ENCODE data around the gene PARM1. TPM values are rescaled to one million over a fixed set of nuclear protein-coding genes. Genes with fewer than 3 reads are reported as not detected.

PARM1 gene
- total RNA-seq, 1 donor: 1.0 TPM

- H3K27me3 ChIP-seq (ENCODE audit: insufficient read depth, low read length): no peaks in the 10 kb centered on the region
- no peak overlapping the region for H3K4me3 ChIP-seq (ENCODE audit: low read length)
- H3K4me1 ChIP-seq (ENCODE audit: insufficient read depth, low read length): no peaks in the 10 kb centered on the region
- H3K9me3 ChIP-seq (ENCODE audit: low read depth, low read length): no peaks in the 10 kb centered on the region
Measured at GRCh38 chr4:75048208-75048879, 115.4 kb downstream of the PARM1 start.

GRCh38 chr4:75051431-75051830 is 118.5 kb downstream of the PARM1 start:
- no peaks in the 10 kb centered on the region for H3K4me1 ChIP-seq (ENCODE audit: insufficient read depth, low read length)
- no peak overlapping the region for H3K4me3 ChIP-seq (ENCODE audit: low read length)
- no peaks in the 10 kb centered on the region for H3K27me3 ChIP-seq (ENCODE audit: insufficient read depth, low read length)
- no peaks in the 10 kb centered on the region for H3K9me3 ChIP-seq (ENCODE audit: low read depth, low read length)

GRCh38 chr4:75053352-75053751 is 120.4 kb downstream of the PARM1 start:
- H3K4me1 ChIP-seq (ENCODE audit: insufficient read depth, low read length): no peaks in the 10 kb centered on the region
- no peaks in the 10 kb centered on the region for H3K9me3 ChIP-seq (ENCODE audit: low read depth, low read length)

GRCh38 chr4:75054078-75054477 is 121.2 kb downstream of the PARM1 start:
- H3K27me3 ChIP-seq (ENCODE audit: insufficient read depth, low read length): no peaks in the 10 kb centered on the region
- no peaks in the 10 kb centered on the region for H3K9me3 ChIP-seq (ENCODE audit: low read depth, low read length)
- H3K4me1 ChIP-seq (ENCODE audit: insufficient read depth, low read length): no peaks in the 10 kb centered on the region
- H3K4me3 ChIP-seq (ENCODE audit: low read length): no peak overlapping the region

More at GRCh38 chr4:75053352-75053751, 120.4 kb downstream of the PARM1 start:
- H3K4me3 ChIP-seq (ENCODE audit: low read length): no peak overlapping the region
- H3K27me3 ChIP-seq (ENCODE audit: insufficient read depth, low read length): no peaks in the 10 kb centered on the region

- Histone ChIP-seq H3K27me3 (ENCODE audit: insufficient read depth, low read length) (no peaks in the 10 kb centered on the region), H3K4me3 (ENCODE audit: low read length) (no peak overlapping the region), H3K9me3 (ENCODE audit: low read depth, low read length) (no peaks in the 10 kb centered on the region), H3K4me1 (ENCODE audit: insufficient read depth, low read length) (no peaks in the 10 kb centered on the region)
Measured at GRCh38 chr4:75056277-75056676, 123.4 kb downstream of the PARM1 start.

- no peaks in the 10 kb centered on the region for H3K27me3 ChIP-seq (ENCODE audit: insufficient read depth, low read length)
- no peak overlapping the region for H3K4me3 ChIP-seq (ENCODE audit: low read length)
- H3K9me3 ChIP-seq (ENCODE audit: low read depth, low read length): no peaks in the 10 kb centered on the region
- no peaks in the 10 kb centered on the region for H3K4me1 ChIP-seq (ENCODE audit: insufficient read depth, low read length)
Measured at GRCh38 chr4:75057369-75057768, 124.5 kb downstream of the PARM1 start.

- no peaks in the 10 kb centered on the region for H3K27me3 ChIP-seq (ENCODE audit: insufficient read depth, low read length)
- no peaks in the 10 kb centered on the region for H3K4me1 ChIP-seq (ENCODE audit: insufficient read depth, low read length)
- no peaks in the 10 kb centered on the region for H3K9me3 ChIP-seq (ENCODE audit: low read depth, low read length)
- no peak overlapping the region for H3K4me3 ChIP-seq (ENCODE audit: low read length)
Measured at GRCh38 chr4:75058486-75058885, 125.6 kb downstream of the PARM1 start.

- H3K4me3 ChIP-seq (ENCODE audit: low read length): no peak overlapping the region
- no peaks in the 10 kb centered on the region for H3K4me1 ChIP-seq (ENCODE audit: insufficient read depth, low read length)
- no peaks in the 10 kb centered on the region for H3K9me3 ChIP-seq (ENCODE audit: low read depth, low read length)
- no peaks in the 10 kb centered on the region for H3K27me3 ChIP-seq (ENCODE audit: insufficient read depth, low read length)
Measured at GRCh38 chr4:75063433-75063832, 130.5 kb downstream of the PARM1 start.

- no peaks in the 10 kb centered on the region for H3K27me3 ChIP-seq (ENCODE audit: insufficient read depth, low read length)
- H3K4me3 ChIP-seq (ENCODE audit: low read length): no peak overlapping the region
- H3K4me1 ChIP-seq (ENCODE audit: insufficient read depth, low read length): no peaks in the 10 kb centered on the region
- no peaks in the 10 kb centered on the region for H3K9me3 ChIP-seq (ENCODE audit: low read depth, low read length)
Measured at GRCh38 chr4:75065909-75066308, 133.0 kb downstream of the PARM1 start.

GRCh38 chr4:75069493-75070074 is 136.7 kb downstream of the PARM1 start:
- H3K4me3 ChIP-seq (ENCODE audit: low read length): no peak overlapping the region
- no peaks in the 10 kb centered on the region for H3K4me1 ChIP-seq (ENCODE audit: insufficient read depth, low read length)
- H3K9me3 ChIP-seq (ENCODE audit: low read depth, low read length): no peaks in the 10 kb centered on the region
- no peaks in the 10 kb centered on the region for H3K27me3 ChIP-seq (ENCODE audit: insufficient read depth, low read length)

- Histone ChIP-seq H3K4me1 (ENCODE audit: insufficient read depth, low read length) (no peaks in the 10 kb centered on the region), H3K27me3 (ENCODE audit: insufficient read depth, low read length) (no peaks in the 10 kb centered on the region), H3K9me3 (ENCODE audit: low read depth, low read length) (no peaks in the 10 kb centered on the region), H3K4me3 (ENCODE audit: low read length) (no peak overlapping the region)
Measured at GRCh38 chr4:75071317-75071716, 138.4 kb downstream of the PARM1 start.

- Histone ChIP-seq H3K27me3 (ENCODE audit: insufficient read depth, low read length) (no peaks in the 10 kb centered on the region), H3K9me3 (ENCODE audit: low read depth, low read length) (no peaks in the 10 kb centered on the region), H3K4me3 (ENCODE audit: low read length) (no peak overlapping the region), H3K4me1 (ENCODE audit: insufficient read depth, low read length) (no peaks in the 10 kb centered on the region)
Measured at GRCh38 chr4:75080888-75081287, 148.0 kb downstream of the PARM1 start.

GRCh38 chr4:75081561-75081960 is 148.6 kb downstream of the PARM1 start:
- no peak overlapping the region for H3K4me3 ChIP-seq (ENCODE audit: low read length)
- H3K4me1 ChIP-seq (ENCODE audit: insufficient read depth, low read length): no peaks in the 10 kb centered on the region
- H3K27me3 ChIP-seq (ENCODE audit: insufficient read depth, low read length): no peaks in the 10 kb centered on the region
- H3K9me3 ChIP-seq (ENCODE audit: low read depth, low read length): no peaks in the 10 kb centered on the region

- Histone ChIP-seq H3K4me3 (ENCODE audit: low read length) (no peak overlapping the region), H3K9me3 (ENCODE audit: low read depth, low read length) (no peaks in the 10 kb centered on the region), H3K4me1 (ENCODE audit: insufficient read depth, low read length) (no peaks in the 10 kb centered on the region), H3K27me3 (ENCODE audit: insufficient read depth, low read length) (no peaks in the 10 kb centered on the region)
Measured at GRCh38 chr4:75087416-75087815, 154.5 kb downstream of the PARM1 start.

GRCh38 chr4:75087865-75088264 is 154.9 kb downstream of the PARM1 start:
- H3K27me3 ChIP-seq (ENCODE audit: insufficient read depth, low read length): no peaks in the 10 kb centered on the region
- no peak overlapping the region for H3K4me3 ChIP-seq (ENCODE audit: low read length)
- no peaks in the 10 kb centered on the region for H3K4me1 ChIP-seq (ENCODE audit: insufficient read depth, low read length)
- H3K9me3 ChIP-seq (ENCODE audit: low read depth, low read length): no peaks in the 10 kb centered on the region

GRCh38 chr4:75089206-75089605 is 156.3 kb downstream of the PARM1 start:
- Histone ChIP-seq H3K4me3 (ENCODE audit: low read length) (no peak overlapping the region), H3K4me1 (ENCODE audit: insufficient read depth, low read length) (no peaks in the 10 kb centered on the region), H3K27me3 (ENCODE audit: insufficient read depth, low read length) (no peaks in the 10 kb centered on the region), H3K9me3 (ENCODE audit: low read depth, low read length) (no peaks in the 10 kb centered on the region)
